G401.6 (cell line): Measurements from ENCODE around the gene WDR72.
"Not testable (repeated sequence)": the region's sequence is repeated elsewhere in the genome, so short reads cannot be mapped to it uniquely, and the experiment has no call there.

Experiments used
- FAIRE-seq: peaks from 2 replicates; lab custom pipeline; 2012; peaks lifted over from hg19 to GRCh38; lab: Jason Lieb, UNC

WDR72 gene

DNA sequence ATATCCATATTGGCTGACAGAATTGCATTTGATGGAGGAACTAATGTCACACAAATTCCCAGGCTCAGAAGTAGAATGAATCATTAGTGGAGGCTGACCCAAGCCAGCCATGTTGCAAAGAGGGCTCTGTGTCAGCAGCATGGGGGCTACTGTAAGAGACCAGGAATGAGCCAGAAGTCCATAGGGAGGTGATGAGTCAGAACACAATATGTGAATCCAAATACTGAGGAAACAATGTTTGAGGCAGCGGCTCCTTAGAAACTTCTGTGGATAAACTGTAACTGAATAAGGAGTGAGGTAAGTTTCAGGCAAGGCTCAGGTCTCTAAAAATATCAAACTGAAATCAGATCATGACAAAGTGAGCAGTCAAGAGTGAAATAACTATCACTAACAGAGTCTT lies 170.7 kb downstream of the WDR72 start:
- no peak for FAIRE-seq

DNA sequence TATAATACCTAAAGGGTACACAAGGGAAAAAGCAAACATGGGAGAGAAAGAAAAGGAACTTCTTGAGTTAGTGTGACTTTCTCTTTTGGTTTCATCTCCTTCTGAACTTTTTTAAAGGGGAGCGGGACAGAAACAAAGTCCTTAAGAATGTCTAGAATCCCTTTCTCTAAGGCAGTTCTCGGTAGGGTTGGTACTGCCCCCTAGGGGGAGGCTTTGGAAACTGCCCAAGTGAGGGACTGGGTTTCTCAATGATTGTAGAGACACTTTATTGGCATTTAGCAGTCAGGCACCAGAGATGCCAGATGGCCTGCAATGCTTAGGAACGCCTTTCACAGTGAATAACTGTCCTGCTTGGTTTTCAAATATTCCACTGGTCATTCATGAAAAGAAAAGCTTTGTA lies 172.7 kb downstream of the WDR72 start:
- FAIRE-seq = no peak

DNA sequence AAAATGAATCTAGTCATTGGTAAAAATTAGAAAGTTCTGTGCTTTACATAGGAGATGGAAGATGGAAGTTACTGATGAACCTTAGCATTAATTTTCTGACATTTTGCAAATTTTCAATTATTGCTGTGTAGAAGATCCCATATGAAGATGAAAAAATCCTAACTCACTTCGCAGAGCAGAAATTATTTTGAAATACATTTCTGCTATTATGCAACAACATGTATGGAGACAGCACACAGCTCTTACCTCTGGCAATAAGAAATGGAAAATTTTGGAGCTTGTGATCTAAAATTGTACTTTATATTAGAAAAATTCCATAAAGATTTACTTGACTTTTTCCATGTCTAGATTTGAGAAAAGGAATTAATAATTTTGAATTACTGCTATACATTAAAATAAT lies 177.9 kb downstream of the WDR72 start:
- no peak for FAIRE-seq

DNA sequence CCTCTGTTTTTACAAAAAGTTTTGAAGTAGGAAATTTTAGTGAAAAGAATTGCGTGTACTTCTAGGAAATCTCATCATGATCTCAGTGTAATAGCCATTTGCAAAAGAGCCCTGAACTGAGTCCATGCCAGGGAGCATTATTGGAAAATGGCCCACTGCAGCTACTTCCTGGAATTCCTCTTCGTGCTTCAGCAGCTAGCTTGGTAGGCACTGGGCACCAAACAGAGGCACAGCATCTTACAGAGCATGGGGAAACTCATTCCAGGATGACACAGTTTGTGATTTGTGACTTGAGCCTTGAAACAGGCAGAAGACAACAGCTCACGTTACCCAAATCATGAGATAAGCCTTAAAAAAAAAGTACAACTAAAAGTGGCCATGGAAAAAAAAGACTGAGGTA lies 179.1 kb downstream of the WDR72 start:
- no peak for FAIRE-seq

DNA sequence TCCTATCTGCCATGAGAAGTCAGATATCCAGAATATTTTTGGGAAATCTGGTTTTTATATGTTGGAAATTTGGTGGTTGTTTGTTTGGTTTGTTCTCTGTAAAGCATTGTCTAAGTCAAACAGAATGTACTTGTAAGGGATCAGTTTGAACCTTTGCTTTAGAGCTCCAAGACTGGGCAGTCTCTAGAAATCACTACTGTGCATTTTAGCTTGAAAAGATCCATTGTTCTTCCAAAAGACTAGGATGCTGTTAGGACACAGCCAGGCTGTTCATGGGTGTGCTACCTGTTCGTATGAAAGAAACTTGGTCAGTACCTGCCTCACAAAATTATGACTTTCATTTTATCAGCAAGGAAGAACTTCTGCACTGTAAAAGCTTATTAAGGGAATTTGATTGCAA lies 182.6 kb downstream of the WDR72 start:
- no peak for FAIRE-seq

DNA sequence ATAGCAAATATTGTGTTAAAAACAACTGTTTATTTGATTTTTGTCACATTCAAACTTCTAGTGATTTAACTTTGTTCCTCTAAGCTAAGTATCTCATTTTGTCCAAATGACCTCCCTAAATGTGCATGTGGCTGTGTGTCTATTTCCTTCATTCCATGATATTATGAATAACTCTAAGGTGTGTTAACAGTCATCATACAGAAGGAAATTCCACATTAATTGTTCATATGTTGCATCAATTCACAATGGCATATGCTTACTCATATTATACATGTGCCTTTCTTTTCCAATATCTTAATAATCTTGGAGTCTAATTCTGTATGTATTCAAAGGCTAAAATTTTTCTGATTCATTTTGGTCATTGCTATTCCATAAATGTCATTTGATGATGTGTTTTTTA lies 186.4 kb downstream of the WDR72 start:
- FAIRE-seq = no peak

DNA sequence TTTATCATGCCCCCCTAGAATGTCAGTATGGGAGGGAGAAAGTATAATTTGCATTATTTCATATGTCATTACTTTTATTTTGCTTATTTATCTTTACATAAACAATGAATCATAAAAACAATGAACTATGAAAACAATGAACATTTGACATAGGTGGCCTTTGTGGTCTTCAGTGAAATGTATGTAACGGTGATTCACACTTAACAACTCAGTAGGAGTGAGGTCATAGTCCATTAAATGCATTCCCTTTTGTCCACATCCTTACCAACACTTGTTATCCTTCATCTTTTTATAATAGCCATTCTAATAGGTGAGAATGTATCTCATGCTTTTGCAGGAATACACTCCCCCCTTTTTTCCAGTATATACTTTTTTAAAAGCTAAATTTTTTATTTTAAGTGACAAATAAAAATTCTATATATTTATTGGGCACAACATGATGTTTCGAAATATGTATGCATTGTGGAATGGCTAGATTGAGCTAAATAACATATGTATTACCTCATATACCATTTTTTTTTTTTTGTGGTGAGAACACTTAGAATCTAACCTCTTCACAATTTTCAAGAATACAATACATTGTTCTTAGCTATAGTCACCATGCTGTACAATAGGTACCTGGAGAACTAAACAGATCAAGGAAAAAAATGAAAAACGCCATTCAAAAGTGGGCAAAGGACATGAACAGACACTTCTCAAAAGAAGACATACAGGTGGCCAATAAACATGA lies 189.5 kb downstream of the WDR72 start:
- FAIRE-seq = no peak

DNA sequence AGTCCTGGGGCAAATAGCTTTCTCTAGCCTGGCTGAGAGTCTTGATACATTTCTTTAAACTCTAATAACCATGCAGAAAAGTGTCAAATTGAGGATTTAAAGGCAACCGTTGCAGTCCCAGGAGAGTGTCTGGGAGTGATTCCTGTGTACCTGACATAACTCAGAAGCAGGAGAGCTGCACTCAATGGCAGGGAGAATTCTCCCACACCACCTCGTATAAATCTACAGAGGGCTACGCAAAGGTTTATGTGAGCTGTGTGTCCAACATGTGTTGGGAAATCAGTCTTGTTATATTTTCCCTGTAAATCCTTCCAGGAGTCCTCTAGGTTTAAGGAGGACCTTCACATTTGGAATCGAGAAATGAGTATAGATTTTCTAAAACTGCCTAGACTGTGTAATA lies 192.6 kb downstream of the WDR72 start:
- FAIRE-seq = no peak

DNA sequence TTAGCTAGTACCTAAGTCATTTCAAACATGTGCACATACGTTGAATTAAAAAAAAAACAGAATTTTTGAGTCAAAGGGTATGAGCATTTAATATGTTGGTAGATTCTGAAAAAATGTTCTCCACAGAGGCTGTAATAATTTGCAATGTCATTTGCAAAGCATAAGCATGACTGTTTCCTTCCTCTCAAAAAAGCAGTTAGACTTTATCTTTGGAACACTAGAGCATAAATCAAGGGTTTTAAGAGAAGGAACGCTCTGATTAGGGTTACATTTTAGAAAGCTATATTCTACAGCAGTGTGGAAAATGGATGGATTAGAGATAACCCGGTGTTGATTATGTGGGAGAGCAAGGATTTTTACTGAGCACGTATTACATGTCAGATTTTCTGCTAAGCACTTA lies 193.7 kb downstream of the WDR72 start:
- FAIRE-seq = no peak

DNA sequence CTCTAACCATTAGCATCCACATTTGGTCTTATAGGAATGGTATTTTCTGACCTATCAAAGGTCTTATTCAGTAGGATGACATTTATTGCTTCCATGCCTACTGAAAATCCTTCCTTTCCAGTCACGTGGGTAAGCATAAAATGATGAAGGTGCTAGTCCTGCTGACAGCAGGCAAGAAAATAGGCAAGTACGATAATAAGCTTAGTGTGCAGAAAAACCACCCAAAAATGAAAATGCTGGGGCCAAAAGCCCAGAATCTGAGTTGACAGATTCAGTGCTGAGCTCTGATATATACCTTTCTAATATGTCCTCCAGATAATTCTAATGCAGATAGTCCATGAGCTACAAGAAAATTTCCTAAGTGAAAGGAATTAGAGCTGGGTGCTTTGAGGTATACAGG lies 194.8 kb downstream of the WDR72 start:
- FAIRE-seq = no peak

DNA sequence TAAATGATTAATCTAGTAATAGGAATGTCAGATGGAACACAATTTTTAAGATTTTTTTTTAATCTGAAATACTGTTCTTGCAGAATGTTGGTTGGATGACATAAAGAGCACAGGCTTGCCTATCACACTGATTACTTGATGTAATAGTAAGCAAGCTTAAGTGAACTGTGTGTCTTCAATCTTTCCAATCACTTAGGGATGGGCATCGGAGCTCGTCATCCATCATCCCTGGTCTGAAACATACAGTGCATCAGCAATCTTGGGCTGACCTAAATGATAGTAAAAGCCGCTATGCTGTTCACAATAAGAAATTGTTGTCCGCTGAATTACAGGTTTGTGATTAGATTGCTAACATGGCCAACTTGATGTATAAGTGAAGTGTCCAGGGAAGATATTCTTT lies 195.8 kb downstream of the WDR72 start:
- FAIRE-seq = no peak

DNA sequence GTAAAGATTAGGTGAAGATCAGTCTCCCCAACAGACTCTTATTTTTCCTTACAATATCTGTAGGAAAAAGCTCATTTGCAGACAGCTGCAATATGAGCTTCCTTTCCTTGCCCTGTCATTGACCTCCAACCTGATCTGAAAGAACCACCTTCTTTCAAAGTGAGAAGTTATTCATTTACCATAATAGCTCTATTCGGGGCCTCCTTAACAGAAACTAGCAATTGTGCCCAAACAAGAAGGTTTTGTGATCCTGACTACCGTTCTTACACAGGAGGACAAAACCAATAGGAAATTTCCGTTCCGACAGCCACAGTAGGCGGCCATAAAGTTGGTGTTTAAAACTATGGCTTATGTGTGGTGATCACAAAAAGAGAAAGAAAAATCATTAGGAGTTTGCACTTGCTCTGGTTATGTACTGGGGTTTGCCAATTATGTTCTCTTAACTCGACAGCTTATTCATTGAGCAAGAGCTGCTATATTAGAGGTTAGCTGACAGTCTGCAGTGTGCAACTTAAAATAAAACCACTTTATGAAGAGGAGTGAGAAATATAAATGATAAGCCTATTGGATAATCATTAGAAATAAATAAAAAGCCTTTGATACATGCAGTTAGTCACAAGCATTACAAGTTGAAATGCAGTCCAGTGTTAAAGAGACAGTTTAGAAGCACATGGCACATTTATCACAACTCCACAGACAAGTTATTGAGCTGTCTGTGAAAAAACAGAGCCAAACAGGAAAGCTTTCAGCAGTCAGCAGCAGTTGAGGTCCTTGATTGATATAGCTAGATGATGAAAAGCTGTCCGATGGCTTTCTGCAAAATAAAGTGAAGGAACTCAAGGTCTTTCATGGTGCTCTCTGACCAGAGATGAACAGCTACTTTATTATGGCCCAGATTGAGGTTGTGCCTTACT lies 199.8 kb downstream of the WDR72 start:
- no peak for FAIRE-seq

DNA sequence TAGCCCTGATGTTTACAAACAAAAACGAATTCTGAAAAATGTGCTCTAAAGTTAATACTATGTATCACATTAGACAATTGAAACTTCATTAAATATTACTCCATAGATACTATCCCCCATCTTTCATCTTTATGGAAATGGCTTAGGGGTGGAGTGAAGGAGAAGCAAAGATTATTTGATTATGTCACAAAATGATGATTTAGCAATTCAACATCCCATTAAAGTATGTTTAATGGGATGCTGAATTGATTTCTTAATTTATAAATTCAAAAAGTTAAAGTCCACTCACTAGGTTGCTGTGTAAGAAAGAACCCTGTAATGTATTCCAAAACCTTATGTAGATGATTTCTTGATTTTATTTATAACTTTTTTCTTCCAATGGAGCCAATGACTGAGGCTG lies 201.1 kb downstream of the WDR72 start:
- FAIRE-seq = no peak

DNA sequence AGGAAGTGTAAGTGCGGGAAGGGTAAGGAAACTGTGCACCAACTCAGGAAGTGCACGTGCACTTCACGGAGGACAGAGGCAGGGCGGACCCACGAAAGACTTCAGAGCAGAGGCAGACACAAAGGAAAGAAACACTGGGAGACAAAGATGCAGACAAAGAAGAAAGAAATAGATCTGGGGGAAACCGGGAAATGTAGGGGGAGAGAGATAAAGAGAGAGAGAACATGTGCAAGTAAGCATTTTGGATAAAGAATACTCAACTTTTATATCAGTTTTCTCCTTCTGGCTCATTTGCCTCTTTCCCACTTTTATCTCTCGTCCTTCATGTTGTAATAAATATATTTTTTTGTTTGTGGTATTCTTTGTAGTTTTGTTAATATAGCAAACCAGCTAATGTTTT lies 204.2 kb downstream of the WDR72 start:
- FAIRE-seq = no peak

DNA sequence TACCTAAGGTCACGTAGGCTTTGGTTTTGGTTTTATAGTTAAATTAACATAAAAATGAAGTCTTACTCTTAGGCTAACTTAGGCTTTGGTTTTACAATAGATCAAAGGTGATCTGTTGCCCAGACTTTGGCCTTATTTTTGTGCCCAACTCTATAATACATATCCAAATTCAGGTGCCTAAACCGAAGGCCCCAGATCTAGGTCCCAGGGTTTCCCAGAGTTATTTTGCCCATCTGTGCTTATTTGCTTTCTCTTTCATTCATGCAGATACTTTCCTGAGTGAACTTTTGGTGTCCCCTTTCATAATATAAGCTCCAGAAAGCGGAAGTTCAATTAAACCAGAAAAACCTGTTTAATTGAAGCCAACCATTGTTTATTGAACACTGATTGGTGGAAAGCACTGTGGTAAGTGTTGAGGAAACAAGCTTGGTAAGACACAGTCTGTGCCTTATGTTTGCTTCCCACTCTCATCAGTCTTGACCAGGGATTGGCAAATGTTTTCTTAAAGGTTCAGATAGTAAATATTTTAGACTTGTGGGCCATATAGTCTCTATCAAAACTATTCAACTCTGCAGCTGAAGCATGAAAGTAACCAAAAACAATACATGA lies 209.7 kb downstream of the WDR72 start:
- FAIRE-seq = no peak

DNA sequence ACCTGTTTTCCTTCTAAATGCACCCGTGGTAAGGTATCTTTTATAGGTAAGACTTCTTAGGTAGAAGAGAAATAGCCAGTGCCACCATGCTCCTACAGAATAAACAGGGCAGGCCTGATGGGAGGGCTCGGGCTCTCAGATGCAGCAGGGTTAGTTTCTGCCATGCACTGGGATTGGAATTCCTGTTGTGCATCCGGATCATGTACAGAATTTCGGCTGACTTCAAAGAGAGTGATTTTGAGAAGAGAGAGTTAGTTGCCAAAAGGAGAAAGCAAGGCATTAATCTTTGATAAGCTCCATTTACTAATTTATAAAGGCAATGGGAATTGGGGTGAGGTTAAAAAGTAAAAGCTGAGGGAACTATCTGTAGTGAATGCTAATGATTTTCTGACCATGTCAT lies 211.2 kb downstream of the WDR72 start:
- FAIRE-seq = no peak

DNA sequence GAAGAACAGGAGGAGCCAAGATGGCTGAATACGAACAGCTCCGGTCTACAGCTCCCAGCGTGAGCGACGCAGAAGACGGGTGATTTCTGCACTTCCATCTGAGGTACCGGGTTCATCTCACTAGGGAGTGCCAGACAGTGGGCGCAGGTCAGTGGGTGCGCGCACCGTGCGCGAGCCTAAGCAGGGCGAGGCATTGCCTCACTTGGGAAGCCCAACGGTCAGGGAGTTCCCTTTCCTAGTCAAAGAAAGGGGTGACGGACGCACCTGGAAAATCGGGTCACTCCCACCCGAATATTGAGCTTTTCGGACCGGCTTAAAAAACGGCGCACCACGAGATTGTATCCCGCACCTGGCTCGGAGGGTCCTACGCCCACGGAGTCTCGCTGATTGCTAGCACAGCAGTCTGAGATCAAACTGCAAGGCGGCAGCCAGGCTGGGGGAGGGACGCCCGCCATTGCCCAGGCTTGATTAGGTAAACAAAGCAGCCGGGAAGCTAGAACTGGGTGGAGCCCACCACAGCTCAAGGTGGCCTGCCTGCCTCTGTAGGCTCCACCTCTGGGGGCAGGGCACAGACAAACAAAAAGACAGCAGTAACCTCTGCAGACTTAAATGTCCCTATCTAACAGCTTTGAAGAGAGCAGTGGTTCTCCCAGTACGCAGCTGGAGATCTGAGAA lies 218.7 kb downstream of the WDR72 start:
- not testable (repeated sequence) for FAIRE-seq

DNA sequence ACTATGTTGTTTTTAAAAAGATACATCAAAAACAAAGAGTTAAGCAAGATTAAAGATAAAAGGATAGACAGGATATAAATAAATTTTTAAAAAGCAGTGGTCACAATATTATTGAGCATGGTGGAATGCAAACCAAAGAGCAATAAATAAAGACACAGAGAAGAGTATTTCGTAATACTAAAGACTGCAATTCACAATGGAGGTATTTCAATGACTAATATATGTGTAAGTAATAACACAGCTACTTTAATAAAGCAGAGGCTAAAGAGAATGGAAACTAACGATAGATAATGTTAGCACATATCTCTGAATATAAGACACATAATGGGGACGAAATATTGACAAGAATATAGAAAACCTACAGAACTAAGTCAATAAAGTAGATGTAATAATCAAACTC lies 219.6 kb downstream of the WDR72 start:
- FAIRE-seq = no peak

DNA sequence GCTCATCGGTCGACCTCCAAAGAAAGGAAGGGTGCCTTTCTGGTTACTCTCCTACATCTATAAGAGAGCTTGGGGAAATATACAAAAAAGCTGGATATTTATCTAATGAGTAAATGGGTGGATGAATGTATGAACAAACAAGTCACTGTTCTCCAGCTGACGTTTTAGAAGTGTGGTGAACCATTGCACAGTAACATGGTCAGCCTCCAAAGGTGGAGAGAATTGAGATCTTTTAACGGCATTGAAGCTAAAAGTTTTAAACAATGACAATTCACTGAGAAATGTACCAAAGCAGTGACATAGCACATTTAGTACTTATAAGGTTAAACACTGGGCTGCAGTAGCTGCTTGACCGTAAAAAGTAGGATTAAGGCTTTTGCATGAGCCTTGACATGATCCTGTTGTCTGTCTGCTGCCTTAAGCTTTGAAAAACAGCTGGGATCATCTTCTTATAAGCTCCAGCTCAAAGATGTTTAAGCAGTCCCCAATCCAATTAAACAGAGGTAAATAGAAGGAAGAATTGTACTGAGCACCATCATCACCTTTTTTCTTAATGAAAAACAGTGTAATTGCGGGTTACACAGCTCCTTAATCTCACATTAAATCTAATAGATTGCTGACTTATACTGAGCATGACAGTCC lies 222.9 kb downstream of the WDR72 start:
- FAIRE-seq = no peak

DNA sequence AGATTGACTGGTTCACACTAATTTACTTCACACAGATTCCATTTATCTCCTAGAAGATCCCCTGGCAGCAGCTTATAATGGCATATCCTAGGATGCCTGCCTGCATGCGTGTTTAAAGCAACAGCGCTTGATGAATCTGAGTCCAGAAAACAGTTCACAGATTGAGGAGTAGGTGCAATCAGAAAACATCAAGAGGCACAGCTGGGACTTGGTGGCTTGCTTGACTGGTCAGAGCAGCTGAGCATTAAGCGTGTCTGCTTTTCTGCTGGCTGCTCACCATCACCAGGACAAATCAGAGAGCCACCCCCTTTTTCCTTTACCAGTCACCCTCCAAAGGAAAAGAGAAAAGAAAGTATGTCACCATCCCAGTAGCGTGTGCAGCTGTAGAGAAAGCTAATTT lies 223.6 kb downstream of the WDR72 start:
- no peak for FAIRE-seq

DNA sequence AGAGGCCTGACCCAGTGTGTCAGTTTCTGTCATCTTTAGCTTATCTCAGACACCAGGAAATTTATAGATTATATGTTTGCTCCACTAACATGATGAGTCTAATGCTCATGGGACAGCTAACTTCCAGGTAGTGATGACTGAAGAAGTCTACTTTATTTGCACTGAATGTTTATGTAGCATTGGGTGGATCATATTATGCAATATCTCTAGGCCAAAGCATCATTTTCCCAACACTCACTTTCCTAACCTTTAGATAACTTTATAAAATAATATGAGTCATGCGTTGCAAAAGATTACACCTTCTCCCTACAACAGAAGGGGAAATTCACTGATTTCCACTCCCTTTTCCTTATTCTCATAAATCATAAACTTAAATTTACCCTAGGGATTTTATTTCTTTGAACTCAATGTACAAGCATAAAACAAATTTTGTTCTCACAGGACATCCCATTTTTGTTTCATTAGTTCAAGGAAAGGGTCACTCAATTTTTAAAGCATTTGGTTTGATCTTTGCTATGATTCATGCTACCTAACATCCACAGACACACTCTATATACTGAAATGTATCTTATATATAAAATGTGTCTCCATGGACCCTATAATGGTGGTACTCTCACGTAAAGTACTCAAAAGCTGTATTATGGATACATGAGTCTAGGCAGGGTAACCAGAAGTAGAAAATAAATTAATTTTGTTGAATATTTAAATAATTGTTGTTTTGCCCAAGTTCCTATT lies 225.2 kb downstream of the WDR72 start:
- FAIRE-seq = no peak

DNA sequence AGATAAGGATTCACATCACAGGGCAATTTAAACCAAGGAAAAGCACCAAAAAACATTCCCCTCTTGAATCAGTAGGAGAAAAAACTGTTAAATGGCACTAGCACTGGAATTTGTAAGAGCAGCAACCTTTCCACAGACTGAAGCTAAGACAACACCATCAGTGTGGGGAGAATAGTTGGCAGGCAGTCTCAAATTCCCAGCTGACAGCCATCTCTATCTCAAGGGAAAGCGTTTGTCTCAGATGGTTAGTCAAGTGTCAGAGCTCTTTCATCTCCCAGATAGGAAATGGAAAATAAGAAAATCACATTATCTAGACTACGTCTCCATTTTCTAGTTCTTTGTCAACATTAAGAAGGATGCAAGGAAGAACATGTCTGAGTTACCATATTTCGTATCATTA lies 228.7 kb downstream of the WDR72 start:
- FAIRE-seq = no peak
